RKO (cell line): Measurements from ENCODE around the gene FREY1.
"Not testable (repeated sequence)": the region's sequence is repeated elsewhere in the genome, so short reads cannot be mapped to it uniquely, and the experiment has no call there.

ENCODE experiments used
- DNase-seq: peaks from one replicate; pipeline ENCODE4 v3.0.0-alpha.2; 2016; ENCODE audit warnings: low spot score

Gene FREY1

DNA sequence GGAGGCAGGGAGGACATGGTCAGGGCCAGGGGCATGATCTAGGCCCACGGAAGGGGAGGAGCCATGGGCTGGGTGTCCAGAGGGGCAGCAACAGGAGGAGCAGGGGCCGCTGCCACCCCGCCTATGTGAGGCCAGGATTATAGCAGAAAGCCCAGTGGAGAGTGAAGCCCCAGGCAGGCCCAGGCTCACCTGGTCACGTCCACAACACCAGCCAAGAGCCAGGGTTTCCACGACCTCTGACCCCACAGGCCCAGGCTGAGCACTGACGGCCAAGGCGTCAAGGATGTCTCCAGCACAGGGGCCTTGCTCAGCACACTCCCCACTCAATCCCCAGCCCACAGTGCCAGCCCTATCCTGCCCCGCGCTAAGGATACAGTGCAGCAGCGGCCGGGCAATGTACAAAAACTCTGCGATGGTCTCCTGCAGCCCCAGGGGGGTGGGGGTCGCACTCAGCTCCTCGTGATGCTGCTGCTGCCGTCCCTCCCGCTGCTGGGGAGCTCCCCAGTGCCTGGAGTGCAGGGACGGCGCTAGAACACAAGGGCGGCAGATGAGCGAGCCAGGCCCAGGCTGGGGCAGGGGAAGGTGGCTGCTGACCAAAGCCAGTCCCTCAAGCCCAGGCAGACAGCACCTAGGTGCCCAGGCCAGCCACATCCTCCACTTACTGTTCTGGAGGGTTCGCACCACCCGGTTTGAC, 7.0 kb upstream of the FREY1 start:
- DNase-seq, result no peak

DNA sequence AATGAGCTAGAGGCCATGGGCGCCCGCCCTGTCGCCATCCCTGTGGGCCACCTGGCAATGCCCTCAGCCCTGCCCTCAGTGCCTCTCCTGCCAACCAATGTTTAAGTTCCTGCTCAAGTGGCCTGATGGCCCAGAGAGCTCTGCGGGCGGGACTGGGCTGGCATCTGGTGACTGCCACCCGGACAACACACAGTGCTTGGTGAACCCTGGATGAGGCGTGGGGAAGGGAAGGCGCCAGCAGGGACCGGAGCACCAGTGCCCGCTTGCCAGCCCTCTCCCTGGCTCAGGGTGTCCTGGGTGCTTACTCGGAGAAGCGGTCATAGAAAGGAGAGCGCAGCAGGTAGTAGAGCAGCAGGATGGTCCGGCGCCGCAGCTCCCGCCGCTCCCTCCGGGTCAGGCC, 6.4 kb upstream of the FREY1 start:
- DNase-seq, result no peak

DNA sequence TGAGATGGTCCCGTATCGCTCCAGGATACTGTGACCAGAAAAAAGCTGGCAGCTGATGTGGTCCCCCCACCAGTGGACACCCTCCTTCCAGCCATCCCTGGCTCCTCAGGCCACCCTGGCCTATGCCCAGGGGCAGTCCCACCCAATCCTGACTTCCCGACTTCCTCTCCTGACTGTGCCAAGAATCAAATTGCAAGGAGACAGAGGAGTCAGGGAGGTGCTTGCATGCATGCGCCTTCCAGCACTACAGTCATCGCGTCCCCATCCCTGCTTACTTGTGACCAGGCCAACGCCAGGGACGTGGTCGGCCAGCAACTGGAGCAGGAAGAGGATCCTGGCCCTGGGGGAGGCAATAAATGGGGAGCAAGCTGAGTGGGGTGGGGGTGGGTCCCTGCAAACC, 3.6 kb upstream of the FREY1 start:
- no peak for DNase-seq

DNA sequence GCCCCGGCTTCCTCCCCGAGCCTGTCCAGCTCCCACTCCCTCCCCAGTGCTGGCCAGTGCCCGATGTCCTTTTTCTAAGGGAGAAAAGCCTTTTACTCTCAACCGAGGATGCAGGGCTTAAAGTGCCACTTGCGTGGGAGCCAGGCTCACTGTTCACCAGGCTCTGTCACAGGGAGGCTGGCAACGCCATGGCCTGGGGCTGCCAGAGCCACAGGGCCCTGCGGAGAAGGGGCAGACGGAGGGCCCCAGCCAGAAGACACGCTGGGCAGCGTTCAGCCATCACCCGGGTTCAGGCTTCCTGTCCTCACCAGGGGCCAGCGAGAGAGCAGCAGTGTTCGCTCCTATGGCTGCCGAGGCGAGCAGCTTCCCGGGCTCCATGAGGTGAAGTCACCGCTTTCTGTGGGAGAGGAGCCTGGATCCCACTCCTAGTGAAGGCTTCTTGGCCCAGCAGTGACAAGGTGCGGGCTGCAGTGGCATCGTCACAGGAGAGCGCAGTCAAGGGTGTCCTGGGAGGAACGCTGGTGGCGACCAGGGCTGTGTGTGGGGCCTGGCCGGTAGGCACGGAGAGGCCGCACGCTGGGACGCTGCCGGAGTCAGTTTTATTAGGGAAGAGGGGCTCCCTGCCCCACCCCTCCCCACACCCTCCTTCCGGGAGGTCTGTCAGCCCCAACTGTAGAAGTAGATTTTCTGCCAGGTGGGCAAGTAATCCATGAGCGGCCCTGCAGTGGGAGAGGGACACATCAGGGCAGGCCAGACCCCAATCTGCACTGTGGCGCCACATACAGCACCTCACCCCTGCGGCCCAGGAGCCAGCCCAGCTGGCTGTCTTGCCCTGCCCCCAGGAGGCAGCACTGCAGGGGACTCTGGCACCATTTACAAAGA, 2.8 kb upstream of the FREY1 start:
- no peak for DNase-seq

DNA sequence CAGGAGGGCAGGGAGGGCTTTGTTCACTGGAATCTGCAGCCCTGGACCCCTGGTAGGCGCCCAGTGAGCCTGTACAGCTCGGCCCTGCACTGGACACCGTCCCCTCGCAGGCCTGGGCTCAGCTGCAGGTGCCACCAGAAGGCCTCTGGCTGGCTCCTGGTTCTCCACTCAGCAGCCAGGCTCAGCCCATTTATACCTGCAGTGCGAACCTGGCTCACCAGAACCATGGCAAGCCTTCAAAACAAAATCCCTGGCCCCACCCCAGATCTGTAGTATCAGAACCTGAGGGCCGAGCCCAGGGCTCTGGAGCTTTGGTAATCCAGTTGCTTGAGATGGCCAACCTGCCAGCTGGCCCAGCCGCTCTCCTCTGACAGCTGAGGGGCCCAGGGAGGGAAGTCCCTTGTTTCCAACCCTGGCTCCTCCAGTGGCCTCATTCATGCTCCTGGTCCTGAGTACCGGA, 870 bp upstream of the FREY1 start:
- no peak for DNase-seq

DNA sequence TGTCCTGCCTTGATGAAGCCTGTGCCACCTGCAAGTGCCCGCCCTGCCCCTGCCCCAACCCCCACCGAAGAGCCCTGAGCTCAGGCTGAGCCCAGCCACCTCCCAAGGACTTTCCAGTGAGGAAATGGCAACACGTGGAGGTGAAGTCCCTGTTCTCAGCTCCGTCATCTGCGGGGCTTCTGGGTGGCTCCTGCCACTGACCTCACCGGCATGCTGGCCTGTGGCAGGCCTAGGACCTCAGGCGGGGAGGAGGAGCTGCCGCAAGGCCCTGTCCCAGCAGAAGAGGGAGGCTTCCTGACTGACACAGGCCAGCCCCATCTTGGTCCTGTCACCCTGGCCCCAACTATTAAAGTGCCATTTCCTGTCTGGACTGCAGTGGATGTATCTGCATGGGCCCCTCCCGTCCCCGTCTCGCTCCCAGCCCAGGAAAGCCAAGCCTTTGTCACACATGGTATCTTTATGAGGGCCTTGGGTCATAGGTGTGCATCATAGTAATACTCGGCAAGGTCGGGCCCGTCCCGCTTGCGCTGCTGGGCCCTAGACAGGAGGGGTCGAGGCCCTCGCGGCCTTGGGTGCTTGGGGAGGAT, 882 bp downstream of the FREY1 start:
- no peak for DNase-seq

DNA sequence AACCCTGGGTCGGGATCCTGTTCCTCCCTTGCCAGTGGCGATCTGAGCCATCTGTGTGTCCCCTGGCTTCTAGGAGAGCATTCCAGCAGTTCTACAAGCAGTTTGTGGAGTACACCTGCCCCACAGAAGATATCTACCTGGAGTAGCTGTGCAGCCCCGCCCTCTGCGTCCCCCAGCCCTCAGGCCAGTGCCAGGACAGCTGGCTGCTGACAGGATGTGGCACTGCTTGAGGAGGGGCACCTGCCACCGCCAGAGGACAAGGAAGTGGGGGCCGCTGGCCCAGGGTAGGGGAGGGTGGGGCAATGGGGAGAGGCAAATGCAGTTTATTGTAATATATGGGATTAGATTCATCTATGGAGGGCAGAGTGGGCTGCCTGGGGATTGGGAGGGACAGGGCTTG, 1.5 kb downstream of the FREY1 start:
- not testable (repeated sequence) for DNase-seq

DNA sequence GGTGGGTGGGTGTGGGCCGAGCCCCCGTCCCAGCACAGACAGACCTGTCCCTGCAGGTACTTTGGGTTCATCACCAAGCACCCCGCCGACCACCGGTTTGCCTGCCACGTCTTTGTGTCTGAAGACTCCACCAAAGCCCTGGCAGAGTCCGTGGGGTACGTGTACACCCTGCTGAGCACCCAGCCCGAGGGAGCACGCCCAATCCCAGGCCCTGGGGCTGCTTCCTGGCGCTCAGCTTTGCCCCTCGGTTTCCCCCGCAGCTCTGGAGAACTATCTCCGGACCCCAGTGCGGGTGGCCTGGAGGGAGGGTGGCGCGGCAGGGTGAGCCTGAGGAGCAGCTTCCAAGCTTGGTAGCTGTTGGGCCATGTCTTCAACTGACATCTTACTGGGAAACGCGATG, 2.0 kb downstream of the FREY1 start:
- DNase-seq, result no peak

DNA sequence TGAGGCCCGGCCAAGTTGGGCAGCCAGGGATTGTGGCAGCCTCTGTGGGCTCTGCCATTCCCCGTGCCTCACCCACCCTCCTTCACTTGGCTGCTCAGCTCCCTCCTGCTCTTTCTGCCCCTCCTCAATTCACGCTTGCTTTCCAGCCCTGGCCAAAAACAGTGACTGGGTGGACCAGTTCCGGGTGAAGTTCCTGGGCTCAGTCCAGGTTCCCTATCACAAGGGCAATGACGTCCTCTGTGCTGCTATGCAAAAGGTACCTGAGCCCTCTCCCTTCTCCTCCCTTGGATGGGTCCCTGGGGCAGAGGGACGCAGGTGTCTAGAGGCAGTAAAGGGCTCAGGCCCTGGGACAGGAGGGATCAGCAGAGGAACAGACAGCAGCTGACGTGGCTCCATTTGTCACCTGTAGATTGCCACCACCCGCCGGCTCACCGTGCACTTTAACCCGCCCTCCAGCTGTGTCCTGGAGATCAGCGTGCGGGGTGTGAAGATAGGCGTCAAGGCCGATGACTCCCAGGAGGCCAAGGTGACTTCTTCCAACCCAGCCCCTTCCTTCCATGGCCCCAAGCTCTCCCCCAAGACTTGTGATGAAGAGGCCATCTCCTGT, 2.7 kb downstream of the FREY1 start:
- DNase-seq, result no peak

DNA sequence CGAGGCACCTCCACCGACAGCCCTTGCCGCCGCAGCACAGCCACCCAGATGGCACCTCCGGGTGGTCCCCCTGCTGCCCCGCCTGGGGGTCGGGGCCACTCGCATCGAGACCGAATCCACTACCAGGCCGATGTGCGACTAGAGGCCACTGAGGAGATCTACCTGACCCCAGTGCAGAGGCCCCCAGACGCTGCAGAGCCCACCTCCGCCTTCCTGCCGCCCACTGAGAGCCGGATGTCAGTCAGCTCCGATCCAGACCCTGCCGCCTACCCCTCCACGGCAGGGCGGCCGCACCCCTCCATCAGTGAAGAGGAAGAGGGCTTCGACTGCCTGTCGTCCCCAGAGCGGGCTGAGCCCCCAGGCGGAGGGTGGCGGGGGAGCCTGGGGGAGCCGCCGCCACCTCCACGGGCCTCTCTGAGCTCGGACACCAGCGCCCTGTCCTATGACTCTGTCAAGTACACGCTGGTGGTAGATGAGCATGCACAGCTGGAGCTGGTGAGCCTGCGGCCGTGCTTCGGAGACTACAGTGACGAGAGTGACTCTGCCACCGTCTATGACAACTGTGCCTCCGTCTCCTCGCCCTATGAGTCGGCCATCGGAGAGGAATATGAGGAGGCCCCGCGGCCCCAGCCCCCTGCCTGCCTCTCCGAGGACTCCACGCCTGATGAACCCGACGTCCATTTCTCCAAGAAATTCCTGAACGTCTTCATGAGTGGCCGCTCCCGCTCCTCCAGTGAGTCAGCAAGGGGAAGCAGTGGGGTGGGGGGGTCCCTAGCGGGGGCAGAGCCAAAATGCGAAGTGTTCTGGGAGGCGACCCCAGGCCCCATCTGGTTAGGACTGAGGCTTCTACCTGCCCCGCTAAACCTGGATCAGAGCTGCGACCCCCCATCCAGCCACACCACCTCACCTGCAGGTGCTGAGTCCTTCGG, 4.4 kb downstream of the FREY1 start:
- DNase-seq, result no peak

DNA sequence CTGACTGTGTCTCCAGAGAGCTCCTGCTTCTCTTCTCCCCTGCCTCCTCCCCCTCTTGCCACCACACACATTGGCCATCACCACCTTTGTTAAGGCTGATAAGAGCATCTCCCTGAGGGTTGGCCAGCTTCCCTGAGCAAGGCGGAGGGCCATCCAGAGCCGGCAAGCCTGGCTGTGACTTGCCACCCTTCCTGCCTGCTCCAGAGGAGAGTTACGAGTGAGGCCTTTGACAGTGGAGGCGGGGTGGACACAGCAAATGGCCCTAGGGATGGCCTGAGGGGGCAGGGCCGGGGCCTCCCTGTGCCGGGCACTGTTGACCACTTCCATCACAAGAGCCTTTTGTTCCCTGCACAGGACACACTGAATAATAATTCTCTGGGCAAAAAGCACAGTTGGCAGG, 5.4 kb downstream of the FREY1 start:
- no peak for DNase-seq

DNA sequence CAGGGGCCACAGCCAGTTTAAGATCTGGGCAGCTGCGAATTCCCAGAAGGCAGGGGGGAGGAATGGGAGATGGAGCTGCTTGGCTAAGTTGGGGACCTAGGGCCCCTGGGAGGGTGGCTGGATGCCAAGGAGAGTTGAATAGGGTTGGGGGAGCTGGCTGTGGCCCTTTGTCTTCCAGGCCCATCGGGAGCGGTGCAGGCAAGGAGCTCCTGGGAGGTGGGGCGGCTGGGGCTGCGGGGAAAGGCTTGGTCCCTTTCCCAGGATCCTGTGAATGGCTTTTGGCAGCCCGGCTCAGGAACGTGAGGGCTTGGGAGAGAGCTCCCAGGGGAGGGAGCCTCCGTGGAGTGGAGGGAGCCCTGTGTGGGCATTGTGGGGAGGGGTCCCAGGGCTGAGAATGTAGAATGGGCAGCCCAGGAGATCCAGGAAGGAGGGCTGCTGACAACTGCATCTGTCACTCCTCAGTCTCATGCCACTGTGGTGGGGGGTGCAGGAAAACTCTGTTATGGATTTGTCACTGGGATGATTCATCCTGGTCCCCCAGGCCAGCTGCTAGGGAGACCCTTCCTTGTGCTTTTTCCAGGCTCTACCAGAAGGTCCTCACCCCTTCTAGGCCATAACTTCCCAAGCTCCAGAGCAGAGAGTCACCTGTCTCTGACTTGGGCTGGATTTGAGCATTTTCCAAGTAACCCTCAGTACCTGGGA, 6.0 kb downstream of the FREY1 start:
- DNase-seq, result no peak

DNA sequence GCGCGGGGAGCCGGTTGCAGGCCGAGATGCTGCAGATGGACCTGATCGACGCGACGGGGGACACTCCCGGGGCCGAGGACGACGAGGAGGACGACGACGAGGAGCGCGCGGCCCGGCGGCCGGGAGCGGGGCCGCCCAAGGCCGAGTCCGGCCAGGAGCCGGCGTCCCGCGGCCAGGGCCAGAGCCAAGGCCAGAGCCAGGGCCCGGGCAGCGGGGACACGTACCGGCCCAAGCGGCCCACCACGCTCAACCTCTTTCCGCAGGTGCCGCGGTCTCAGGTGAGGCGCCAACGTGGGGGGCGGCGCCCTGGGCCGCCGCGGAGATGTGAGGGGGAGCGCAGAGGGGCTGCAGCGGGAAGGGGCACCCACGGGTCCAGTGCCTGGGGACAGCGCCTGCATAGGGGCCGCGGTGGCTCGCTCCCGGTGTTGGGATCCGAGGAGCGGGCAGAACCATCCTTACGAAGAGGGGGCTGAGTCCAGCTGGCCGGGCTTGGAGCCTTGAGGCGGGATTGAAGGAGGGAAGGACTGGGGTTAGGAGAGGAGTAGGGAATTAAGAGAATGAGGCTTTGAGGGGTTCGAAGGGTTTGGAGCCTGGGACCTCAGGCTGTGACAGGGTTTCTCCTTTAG, 6.8 kb downstream of the FREY1 start:
- DNase-seq, result not testable (repeated sequence)

DNA sequence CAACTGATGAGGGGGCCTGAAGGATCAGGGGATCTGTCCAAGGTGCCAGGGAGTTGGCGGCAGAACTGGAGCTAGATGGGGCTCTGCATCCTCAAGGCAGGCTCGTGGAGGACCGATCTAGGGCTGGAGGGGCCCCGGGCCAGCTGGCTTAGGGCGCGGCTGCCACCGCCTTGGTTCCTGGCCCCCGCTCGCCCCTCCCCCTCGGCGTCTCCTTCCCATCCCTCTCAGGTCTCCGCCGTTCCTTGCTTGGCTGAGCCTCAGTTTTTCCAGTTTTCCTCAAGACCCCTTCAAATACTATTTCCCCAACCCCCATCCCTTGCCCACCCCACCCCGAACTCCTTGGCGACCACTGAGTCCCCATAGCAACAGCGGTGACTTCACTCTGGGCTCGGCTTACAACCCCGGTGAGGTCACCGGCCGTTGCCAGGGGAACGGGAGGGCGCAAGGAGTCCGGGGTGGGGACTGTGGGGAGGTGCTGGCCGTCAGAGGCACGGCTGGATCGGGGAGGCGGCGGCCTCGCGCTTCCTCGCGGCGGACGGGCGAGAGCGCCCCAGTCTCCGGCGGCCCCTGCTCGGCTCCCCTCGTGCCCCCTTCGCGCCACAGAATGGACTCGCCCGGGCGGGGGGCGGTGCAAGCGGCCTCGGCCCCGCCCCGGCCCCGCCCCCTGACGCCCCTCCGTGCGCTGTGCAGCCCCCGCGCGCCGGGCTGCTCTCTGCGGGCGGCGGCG, 7.5 kb downstream of the FREY1 start:
- DNase-seq, result peak; percentile 7

DNA sequence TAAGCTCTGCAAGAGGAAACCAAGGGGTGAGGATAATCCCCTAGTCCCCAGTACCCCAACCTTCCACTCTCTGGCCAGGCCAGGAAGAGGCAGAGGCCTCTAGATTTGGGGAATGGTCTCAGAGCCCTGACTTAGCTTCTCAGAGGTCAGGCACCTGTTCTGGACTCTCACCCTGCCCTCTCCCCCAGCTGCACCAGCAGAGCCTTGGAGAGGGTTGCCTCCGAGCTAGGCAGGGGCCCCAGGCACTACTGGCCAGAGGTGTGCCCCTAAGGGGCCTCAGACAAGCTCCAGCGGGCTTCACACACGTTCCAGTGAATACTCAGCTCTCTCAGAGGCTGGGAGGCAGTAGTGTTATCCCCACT, 8.0 kb downstream of the FREY1 start:
- no peak for DNase-seq

DNA sequence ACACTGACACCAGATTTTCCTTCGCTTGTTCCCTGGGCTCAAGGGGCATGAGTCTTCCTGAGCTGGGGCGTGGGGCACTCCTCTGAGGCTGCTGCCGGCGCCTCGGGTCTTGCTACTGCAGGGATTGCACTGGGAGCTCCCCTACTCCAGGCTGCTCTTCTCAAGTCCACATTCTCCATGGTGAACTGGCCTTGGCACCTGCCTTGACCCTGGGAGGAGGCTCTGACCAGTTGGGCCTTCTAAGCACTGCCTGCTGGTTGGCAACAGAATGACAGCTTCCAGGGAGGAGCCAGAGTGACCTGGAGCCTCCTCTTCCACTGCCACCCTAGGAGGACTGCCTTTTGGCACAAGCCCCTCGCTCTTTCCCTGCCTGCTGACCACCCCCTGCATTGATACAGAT, 9.5 kb downstream of the FREY1 start:
- DNase-seq, result no peak

DNA sequence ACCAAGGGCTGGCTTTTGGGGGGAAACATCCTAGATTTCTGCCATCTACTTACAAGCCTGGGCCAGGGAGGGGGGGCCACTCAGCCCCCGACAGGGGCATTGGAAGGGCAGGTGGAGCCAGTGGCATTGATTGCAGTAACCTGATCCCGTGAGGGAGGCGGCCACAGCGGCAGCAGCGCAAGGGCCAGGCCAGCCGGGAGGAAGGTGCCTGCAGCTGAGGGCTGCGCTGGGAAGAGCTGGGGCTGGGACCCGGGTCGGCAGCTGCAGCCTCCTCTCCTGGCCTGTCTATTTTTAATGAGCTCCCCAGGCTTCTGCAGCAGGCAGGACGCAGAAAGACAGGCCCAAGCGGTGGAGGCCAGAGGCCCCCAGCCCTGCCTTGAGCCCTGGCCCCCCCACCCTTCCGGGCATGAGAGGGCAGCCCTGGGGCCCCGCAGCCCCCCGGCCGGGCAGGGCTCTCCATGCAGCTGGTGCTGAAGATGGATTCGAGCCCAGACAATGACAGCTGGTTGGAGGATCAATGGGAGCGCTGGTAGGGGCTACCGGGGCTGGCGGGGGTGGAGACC, 10.6 kb downstream of the FREY1 start:
- no peak for DNase-seq

DNA sequence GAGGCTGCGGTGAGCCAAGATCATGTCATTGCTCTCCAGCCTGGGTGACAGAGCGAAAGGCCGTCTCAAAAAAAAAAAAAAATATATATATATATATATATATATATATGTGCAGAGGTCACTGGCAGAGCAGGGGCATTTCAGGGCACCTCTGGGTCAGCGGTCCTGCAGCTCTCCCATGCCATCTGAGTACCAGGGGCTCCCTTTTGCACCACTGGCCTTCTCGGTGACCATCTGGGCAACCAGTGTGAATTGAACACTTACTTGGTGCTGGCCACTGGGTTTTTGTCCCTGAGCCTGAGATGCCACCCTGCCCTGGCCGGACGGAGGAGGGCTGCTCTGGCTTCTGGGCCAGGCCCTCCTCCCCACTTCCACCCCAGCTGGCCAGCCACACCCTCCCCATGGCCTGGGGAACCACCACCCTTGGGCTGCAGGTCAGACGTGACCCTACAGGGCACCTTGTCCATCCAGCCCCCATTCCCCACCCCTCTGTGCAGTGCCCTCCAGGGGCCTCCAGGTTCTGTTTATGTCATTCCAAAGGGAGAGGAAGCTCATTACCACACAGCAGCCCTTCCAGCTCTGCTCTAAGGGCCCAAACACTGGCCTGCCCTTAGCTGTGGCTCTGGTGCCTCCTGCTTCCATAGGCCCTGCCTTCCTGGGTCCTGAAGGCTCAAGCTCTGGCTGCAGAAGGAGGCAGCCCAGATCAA, 11.4 kb downstream of the FREY1 start:
- DNase-seq, result no peak
